ENCODE measurements around the gene BTF3L4.

BTF3L4 gene
- long read RNA-seq, full-length matches to known transcripts, result 513 of 531 reads
- long read RNA-seq, partial matches to known transcripts, result 2 of 531 reads
- long read RNA-seq, other reads (novel, unspliced or antisense), result 16 of 531 reads

DNA sequence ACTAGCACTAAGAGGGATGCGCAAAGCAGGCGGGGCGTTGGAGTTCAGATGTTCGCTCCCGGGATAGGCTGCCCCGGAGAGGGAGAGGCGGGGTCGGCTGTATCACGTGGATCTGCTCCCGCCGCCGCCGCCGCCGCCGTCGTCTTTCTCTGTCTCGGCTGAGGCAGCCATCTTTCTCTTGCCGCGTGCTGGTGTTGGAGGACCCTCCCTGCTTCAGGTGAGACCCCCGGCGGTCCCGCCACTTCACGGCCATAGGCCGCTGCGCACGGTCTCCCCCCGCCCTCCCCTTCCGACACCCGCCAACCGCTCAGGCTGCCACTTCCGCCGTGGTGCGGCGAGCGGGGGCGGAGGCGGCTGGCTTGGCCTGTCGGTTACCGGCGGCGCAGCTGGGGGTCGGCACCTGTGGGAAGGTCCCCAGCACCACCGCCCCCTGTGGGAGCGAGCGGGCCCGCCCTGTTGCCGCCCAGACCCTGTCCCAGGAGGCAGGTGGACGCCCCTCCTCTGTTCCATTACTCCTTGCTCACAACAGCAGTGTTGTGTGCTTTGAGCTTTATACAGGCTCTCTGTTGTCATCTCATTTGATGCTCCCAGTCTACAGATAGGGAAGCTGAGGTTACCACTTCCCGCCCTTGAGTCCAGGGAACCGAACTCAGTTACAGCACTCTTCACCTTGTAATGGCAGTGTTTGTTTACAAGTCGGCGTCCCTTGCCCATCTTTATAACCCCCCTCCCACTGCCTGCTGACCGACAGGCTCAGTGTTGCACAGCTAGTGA, at the start of gene BTF3L4:
Gene BTF3L4, plus strand, starts transcription at position 133 of the 774 bp plus-strand sequence. CDS start 3,553 bp downstream, outside the sequence.
- TF ChIP-seq, protein P1, sequence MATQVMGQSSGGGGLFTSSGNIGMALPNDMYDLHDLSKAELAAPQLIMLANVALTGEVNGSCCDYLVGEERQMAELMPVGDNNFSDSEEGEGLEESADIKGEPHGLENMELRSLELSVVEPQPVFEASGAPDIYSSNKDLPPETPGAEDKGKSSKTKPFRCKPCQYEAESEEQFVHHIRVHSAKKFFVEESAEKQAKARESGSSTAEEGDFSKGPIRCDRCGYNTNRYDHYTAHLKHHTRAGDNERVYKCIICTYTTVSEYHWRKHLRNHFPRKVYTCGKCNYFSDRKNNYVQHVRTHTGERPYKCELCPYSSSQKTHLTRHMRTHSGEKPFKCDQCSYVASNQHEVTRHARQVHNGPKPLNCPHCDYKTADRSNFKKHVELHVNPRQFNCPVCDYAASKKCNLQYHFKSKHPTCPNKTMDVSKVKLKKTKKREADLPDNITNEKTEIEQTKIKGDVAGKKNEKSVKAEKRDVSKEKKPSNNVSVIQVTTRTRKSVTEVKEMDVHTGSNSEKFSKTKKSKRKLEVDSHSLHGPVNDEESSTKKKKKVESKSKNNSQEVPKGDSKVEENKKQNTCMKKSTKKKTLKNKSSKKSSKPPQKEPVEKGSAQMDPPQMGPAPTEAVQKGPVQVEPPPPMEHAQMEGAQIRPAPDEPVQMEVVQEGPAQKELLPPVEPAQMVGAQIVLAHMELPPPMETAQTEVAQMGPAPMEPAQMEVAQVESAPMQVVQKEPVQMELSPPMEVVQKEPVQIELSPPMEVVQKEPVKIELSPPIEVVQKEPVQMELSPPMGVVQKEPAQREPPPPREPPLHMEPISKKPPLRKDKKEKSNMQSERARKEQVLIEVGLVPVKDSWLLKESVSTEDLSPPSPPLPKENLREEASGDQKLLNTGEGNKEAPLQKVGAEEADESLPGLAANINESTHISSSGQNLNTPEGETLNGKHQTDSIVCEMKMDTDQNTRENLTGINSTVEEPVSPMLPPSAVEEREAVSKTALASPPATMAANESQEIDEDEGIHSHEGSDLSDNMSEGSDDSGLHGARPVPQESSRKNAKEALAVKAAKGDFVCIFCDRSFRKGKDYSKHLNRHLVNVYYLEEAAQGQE (IDR thresholded peaks at IDR 0.05; ENCODE audit: insufficient replicate concordance, low read depth), result no peak
- TF ChIP-seq SPI1 (IDR thresholded peaks at IDR 0.05; ENCODE audit: borderline replicate concordance, low read depth) (peak; percentile 23; the same call in 1 of the 2 replicates), POLR2AphosphoS5 (IDR thresholded peaks at IDR 0.05; ENCODE audit: low read depth) (peak; percentile 86), GABPA (IDR thresholded peaks at IDR 0.05; ENCODE audit: low read depth) (no peak)
- TF ChIP-seq, protein P2, sequence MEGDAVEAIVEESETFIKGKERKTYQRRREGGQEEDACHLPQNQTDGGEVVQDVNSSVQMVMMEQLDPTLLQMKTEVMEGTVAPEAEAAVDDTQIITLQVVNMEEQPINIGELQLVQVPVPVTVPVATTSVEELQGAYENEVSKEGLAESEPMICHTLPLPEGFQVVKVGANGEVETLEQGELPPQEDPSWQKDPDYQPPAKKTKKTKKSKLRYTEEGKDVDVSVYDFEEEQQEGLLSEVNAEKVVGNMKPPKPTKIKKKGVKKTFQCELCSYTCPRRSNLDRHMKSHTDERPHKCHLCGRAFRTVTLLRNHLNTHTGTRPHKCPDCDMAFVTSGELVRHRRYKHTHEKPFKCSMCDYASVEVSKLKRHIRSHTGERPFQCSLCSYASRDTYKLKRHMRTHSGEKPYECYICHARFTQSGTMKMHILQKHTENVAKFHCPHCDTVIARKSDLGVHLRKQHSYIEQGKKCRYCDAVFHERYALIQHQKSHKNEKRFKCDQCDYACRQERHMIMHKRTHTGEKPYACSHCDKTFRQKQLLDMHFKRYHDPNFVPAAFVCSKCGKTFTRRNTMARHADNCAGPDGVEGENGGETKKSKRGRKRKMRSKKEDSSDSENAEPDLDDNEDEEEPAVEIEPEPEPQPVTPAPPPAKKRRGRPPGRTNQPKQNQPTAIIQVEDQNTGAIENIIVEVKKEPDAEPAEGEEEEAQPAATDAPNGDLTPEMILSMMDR (IDR thresholded peaks at IDR 0.05; ENCODE audit: insufficient read depth, low read length), result no peak
- Histone ChIP-seq H3K27me3 (ENCODE audit: insufficient read depth, poor library complexity, severe bottlenecking) (no peaks in the 10 kb centered on the region), H3K4me3 (replicated peaks; ENCODE audit: insufficient read depth, low read length) (peak within 1 kb of the TSS; percentile 87), H3K27ac (replicated peaks) (peak within 1 kb of the TSS; percentile 98)
- peak; percentile 89 to 98 for DNase-seq (ENCODE audit: low read depth in 1 of 2, low spot score in 1 of 2)

- DNase-seq (ENCODE audit: low read depth in 1 of 2, low spot score in 1 of 2), result no peak
- H3K27me3 ChIP-seq (ENCODE audit: insufficient read depth, poor library complexity, severe bottlenecking), result peaks cover 5% of the 10 kb centered on the region
- TF ChIP-seq POLR2AphosphoS5 (IDR thresholded peaks at IDR 0.05; ENCODE audit: low read depth), result no peak
- no peak for TF ChIP-seq SPI1 (IDR thresholded peaks at IDR 0.05; ENCODE audit: borderline replicate concordance, low read depth)
- H3K27ac ChIP-seq (replicated peaks), result no peak overlapping the region
- no peak overlapping the region for H3K4me3 ChIP-seq (replicated peaks; ENCODE audit: insufficient read depth, low read length)
Observed at GRCh38 chr1:52007215-52008002, 48.7 kb upstream of the BTF3L4 start.

DNA sequence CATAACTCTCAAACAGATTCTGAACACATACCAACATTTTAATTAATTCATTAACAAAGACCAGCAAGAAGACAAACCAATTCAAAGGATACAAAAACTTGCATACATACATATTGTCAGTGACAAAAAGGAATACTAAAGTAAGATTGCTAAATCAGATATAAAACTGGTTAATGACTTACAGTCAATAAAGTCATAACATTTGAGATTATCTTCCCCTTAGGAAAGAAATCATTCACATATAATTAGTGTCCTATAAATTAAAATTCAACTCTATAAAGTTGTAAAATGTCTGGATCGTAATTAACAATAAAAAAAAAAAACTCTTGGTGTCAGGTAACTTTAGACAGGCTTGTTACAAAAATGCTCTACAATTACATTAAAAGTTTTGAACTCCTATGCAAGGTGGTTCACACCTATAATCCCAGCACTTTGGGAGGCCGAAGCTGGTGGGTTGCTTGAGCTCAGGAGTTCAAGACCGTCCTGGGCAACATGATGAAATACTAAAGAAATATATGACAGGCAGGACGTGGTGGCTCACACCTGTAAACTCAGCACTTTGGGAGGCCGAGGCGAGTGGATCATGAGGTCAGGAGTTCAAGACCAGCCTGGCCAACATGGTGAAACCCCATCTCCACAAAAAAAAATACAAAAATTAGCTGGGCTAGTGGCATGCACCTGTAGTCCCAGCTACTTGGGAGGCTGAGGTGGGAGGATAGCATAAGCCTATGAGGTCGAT, 47.9 kb upstream of the BTF3L4 start:
- DNase-seq (ENCODE audit: low read depth in 1 of 2, low spot score in 1 of 2), result no peak
- Histone ChIP-seq H3K27me3 (ENCODE audit: insufficient read depth, poor library complexity, severe bottlenecking) (peaks cover 5% of the 10 kb centered on the region), H3K27ac (replicated peaks) (no peak overlapping the region), H3K4me3 (replicated peaks; ENCODE audit: insufficient read depth, low read length) (no peak overlapping the region)
- TF ChIP-seq SPI1 (IDR thresholded peaks at IDR 0.05; ENCODE audit: borderline replicate concordance, low read depth) (no peak), GABPA (IDR thresholded peaks at IDR 0.05; ENCODE audit: low read depth) (no peak), POLR2AphosphoS5 (IDR thresholded peaks at IDR 0.05; ENCODE audit: low read depth) (no peak)
- TF ChIP-seq, protein P2 (IDR thresholded peaks at IDR 0.05; ENCODE audit: insufficient read depth, low read length), result no peak
- TF ChIP-seq, protein P1 (IDR thresholded peaks at IDR 0.05; ENCODE audit: insufficient replicate concordance, low read depth), result no peak

All from HL-60 (cell line).